Activated T-cell treated with anti-CD3 and anti-CD28 coated beads for 24 hours (primary cell): ENCODE data around the gene SERF1B.
"Not testable (repeated sequence)": the region's sequence is repeated elsewhere in the genome, so short reads cannot be mapped to it uniquely, and the experiment has no call there.

Experiments
- DNase-seq: peaks from one replicate; pipeline ENCODE4 v3.0.0-alpha.2; 2020; ENCODE audit warnings: low read depth

SERF1B gene

GRCh38 chr5:70025106-70025844, at the start of gene SERF1B:
TSS of gene SERF1B (plus strand) at chr5:70025251. CDS start at chr5:70025452, 201 bp downstream.
- not testable (repeated sequence) for DNase-seq

- DNase-seq = not testable (repeated sequence)
Observed at GRCh38 chr5:69991713-69992112, 33.3 kb upstream of the SERF1B start.

GRCh38 chr5:69995535-69995934, 29.5 kb upstream of the SERF1B start:
- DNase-seq = not testable (repeated sequence)

GRCh38 chr5:70020660-70021059, 4.4 kb upstream of the SERF1B start:
- DNase-seq = not testable (repeated sequence)

DNA sequence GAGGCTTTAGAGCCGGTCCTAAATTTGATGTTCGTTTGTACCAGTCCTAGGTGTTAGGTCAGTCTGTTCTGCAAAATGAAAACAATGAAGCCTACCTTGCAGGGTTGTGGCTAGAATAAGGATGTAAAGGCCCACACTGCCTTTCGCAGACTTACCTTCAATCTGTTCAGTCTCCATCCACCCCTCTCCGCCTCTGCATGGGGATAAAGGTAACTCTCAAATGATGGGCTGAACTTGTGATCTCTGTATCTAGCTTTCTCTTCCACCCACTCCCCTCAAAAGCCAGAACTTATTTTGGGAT, 744 bp downstream of the SERF1B start:
- DNase-seq = not testable (repeated sequence)

DNA sequence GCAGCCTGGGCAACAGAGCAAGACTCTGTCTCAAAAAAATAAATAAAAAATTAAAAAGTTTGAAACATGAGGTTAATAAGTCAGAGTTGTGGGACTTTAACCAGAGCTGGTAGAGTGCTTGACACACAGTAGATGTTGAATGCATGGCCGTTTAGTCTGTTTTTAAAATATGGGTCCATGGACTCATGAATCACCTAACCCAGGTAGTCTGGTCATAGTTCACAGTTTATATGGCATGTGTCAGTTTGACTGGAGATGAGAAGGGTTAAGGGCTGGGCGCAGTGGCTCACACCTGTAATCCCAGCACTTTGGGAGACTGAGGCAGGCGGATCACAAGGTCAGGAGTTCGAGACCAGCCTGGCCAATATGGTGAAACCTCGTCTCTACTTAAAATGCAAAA, 6.2 kb downstream of the SERF1B start:
- DNase-seq = not testable (repeated sequence)

- not testable (repeated sequence) for DNase-seq
Observed at GRCh38 chr5:70041411-70041810, 16.4 kb downstream of the SERF1B start.

DNA sequence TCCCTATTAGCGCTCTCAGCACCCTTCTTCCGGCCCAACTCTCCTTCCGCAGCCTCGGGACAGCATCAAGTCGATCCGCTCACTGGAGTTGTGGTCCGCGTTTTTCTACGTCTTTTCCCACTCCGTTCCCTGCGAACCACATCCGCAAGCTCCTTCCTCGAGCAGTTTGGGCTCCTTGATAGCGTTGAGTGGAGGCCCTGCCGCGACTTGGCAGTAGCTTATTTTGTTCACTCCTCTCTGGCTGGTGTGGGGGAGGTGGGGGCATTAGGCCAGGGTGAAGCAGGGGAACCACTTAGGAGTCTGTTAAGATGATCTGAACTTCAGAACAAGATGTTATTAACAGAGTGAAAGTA, 24.7 kb downstream of the SERF1B start:
- DNase-seq = not testable (repeated sequence)

- not testable (repeated sequence) for DNase-seq
Observed at GRCh38 chr5:70056289-70056942, 31.4 kb downstream of the SERF1B start.

GRCh38 chr5:70057140-70057539, 32.1 kb downstream of the SERF1B start:
- not testable (repeated sequence) for DNase-seq

- not testable (repeated sequence) for DNase-seq
Observed at GRCh38 chr5:70077632-70078031, 52.6 kb downstream of the SERF1B start.

GRCh38 chr5:70088907-70089464, 63.9 kb downstream of the SERF1B start:
- not testable (repeated sequence) for DNase-seq

DNA sequence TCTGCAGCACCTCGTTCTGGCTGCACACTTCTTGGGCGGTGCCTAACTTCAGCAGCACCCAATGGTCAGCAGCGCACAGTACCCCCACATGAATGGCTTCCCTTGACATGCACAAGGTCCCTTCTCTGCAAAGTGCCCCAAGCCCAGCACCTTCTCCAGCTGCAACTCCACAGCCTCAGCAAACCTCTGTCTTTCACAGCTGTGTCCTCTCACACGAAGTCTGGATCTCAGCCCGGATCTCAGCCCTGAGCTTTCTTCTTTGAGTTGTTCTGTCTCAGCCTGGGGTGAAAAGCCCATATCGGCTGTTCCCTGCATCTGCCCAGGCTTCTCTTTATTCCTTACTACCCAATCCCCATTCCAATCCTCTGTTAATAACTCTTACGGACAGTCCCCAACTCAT, 66.7 kb downstream of the SERF1B start:
- not testable (repeated sequence) for DNase-seq
